ENCODE results near the gene ACER1. TPM values are rescaled to one million over a fixed set of nuclear protein-coding genes. Genes with fewer than 3 reads are reported as not detected.

The ACER1 gene
- polyA plus RNA-seq (2013, experiment 1 of 2), result not detected
- polyA plus RNA-seq (2013, experiment 2 of 2), result not detected

DNA sequence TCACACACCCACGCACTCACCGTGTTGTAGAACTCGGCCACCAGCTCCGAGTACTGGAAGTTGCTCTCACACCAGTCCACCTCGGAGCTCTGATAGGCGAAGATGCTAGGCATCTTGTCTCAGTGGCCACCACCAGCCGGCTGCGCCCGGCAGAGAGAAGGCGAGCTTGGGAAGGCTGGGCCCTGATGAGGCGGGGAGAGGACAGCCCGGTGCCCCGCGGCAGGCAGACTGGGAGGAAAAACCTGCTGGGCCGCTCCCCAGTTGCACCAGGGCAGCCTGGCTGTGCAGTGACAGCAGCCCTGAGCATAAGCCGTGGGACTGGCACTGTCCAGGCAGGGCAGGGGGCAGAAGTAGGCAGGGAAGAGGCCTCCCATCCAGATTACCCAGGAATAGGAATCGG lies at the start of gene ACER1:
Gene ACER1 (minus strand): TSS at position 174 of the 400 bp plus-strand sequence. CDS start 61 bp downstream, at position 113.
- WGBS, result 86% methylated on average over 17 of the region's 17 CpGs
- no peaks in the 10 kb centered on the region for H3K27me3 ChIP-seq (ENCODE audit: insufficient read depth, low read length)
- no peaks in the 10 kb centered on the region for H3K9me3 ChIP-seq (ENCODE audit: insufficient read depth, low read depth, low read length)
- no peaks in the 10 kb centered on the region for H3K36me3 ChIP-seq (ENCODE audit: insufficient read depth, low read length)
- H3K9ac ChIP-seq (ENCODE audit: low read depth, low read length), result no peak within 1 kb of the TSS
- no peak within 1 kb of the TSS for H3K27ac ChIP-seq (ENCODE audit: low read depth, low read length)
- no peaks in the 10 kb centered on the region for H3K4me1 ChIP-seq (ENCODE audit: insufficient read depth, low read length)
- H3K4me3 ChIP-seq (ENCODE audit: low read length), result no peak within 1 kb of the TSS

GRCh38 chr19:6383188-6383587 lies 49.8 kb upstream of the ACER1 start:
- Histone ChIP-seq H3K27ac (ENCODE audit: low read depth, low read length) (no peak overlapping the region), H3K9ac (ENCODE audit: low read depth, low read length) (no peak overlapping the region), H3K4me3 (ENCODE audit: low read length) (no peak overlapping the region), H3K27me3 (ENCODE audit: insufficient read depth, low read length) (no peaks in the 10 kb centered on the region), H3K36me3 (ENCODE audit: insufficient read depth, low read length) (peaks cover 86% of the 10 kb centered on the region), H3K9me3 (ENCODE audit: insufficient read depth, low read depth, low read length) (peaks cover 8% of the 10 kb centered on the region), H3K4me1 (ENCODE audit: insufficient read depth, low read length) (no peaks in the 10 kb centered on the region; the same call in 1 of the 2 replicates)
- WGBS, result 97% methylated on average over 19 of the region's 19 CpGs

DNA sequence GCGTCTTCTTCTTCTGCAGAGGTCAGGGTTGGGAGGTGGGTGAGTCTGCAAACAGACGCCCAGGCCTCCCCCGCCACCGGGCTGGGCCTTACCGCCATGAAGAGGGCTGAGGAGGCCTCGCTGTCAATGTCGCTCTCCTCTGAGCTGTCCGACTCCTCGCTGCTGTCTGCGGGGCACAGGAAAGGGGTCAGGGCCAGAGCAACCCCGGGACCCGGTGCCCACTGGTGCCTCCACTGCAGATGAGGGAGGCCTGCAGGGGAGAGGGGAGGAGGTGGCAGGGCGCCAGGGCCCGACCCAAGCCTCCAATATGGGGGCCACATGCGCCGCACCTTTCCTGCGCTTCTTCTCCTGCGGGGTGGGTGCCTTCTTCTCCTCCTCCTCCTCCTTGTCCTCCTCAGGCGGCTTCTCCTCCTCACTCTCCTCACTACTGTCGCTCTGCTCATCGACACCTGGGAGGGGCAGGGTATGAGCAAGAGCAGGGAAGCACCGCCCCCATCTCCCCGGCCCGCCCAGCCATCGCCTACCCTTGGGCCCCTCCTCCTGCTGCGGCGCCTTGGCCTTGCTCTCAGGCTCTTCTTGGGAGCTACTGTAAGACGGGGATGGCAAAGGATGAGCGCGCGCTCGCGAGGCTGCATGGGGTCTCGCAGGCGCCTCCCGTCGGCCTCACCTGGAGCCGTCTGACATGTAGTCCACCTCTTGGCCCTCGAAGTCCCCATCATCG lies 47.8 kb upstream of the ACER1 start:
- Histone ChIP-seq H3K36me3 (ENCODE audit: insufficient read depth, low read length) (peaks cover 68% of the 10 kb centered on the region), H3K27me3 (ENCODE audit: insufficient read depth, low read length) (no peaks in the 10 kb centered on the region), H3K27ac (ENCODE audit: low read depth, low read length) (no peak overlapping the region), H3K9me3 (ENCODE audit: insufficient read depth, low read depth, low read length) (peaks cover 8% of the 10 kb centered on the region), H3K4me3 (ENCODE audit: low read length) (no peak overlapping the region), H3K4me1 (ENCODE audit: insufficient read depth, low read length) (no peaks in the 10 kb centered on the region; the same call in 1 of the 2 replicates), H3K9ac (ENCODE audit: low read depth, low read length) (no peak overlapping the region)
- 97% methylated on average over 40 of the region's 40 CpGs for WGBS

GRCh38 chr19:6379744-6380143 lies 46.3 kb upstream of the ACER1 start:
- Histone ChIP-seq H3K27ac (ENCODE audit: low read depth, low read length) (no peak overlapping the region), H3K9ac (ENCODE audit: low read depth, low read length) (no peak overlapping the region), H3K4me1 (ENCODE audit: insufficient read depth, low read length) (no peaks in the 10 kb centered on the region; the same call in 1 of the 2 replicates), H3K4me3 (ENCODE audit: low read length) (no peak overlapping the region), H3K36me3 (ENCODE audit: insufficient read depth, low read length) (peaks cover 63% of the 10 kb centered on the region), H3K27me3 (ENCODE audit: insufficient read depth, low read length) (no peaks in the 10 kb centered on the region), H3K9me3 (ENCODE audit: insufficient read depth, low read depth, low read length) (peaks cover 8% of the 10 kb centered on the region)
- WGBS, result 97% methylated on average over 3 of the region's 3 CpGs

- H3K9me3 ChIP-seq (ENCODE audit: insufficient read depth, low read depth, low read length), result peaks cover 8% of the 10 kb centered on the region
- H3K4me1 ChIP-seq (ENCODE audit: insufficient read depth, low read length), result peaks cover 7% of the 10 kb centered on the region
- H3K9ac ChIP-seq (ENCODE audit: low read depth, low read length), result no peak overlapping the region
- H3K27me3 ChIP-seq (ENCODE audit: insufficient read depth, low read length), result no peaks in the 10 kb centered on the region
- no peak overlapping the region for H3K4me3 ChIP-seq (ENCODE audit: low read length)
- 95% methylated on average over 9 of the region's 9 CpGs for WGBS
- peaks cover 55% of the 10 kb centered on the region for H3K36me3 ChIP-seq (ENCODE audit: insufficient read depth, low read length)
- no peak overlapping the region; the same call in 1 of the 2 replicates for H3K27ac ChIP-seq (ENCODE audit: low read depth, low read length)
These were observed 45.1 kb upstream of the ACER1 start for GRCh38 chr19:6378486-6378885.

- Histone ChIP-seq H3K27ac (ENCODE audit: low read depth, low read length) (peak overlapping the region; percentile 16; the same call in 1 of the 2 replicates), H3K36me3 (ENCODE audit: insufficient read depth, low read length) (peaks cover 50% of the 10 kb centered on the region), H3K9ac (ENCODE audit: low read depth, low read length) (no peak overlapping the region), H3K4me1 (ENCODE audit: insufficient read depth, low read length) (peaks cover 7% of the 10 kb centered on the region), H3K9me3 (ENCODE audit: insufficient read depth, low read depth, low read length) (peaks cover 8% of the 10 kb centered on the region), H3K27me3 (ENCODE audit: insufficient read depth, low read length) (no peaks in the 10 kb centered on the region), H3K4me3 (ENCODE audit: low read length) (no peak overlapping the region)
- 86% methylated on average over 6 of the region's 6 CpGs for WGBS
These were observed 44.6 kb upstream of the ACER1 start for GRCh38 chr19:6378041-6378440.

GRCh38 chr19:6376512-6377190 lies 43.2 kb upstream of the ACER1 start:
- 92% methylated on average over 18 of the region's 19 CpGs for WGBS
- H3K27ac ChIP-seq (ENCODE audit: low read depth, low read length), result no peak overlapping the region
- H3K9ac ChIP-seq (ENCODE audit: low read depth, low read length), result no peak overlapping the region
- peaks cover 7% of the 10 kb centered on the region for H3K4me1 ChIP-seq (ENCODE audit: insufficient read depth, low read length)
- peaks cover 8% of the 10 kb centered on the region for H3K9me3 ChIP-seq (ENCODE audit: insufficient read depth, low read depth, low read length)
- H3K36me3 ChIP-seq (ENCODE audit: insufficient read depth, low read length), result peaks cover 38% of the 10 kb centered on the region
- no peak overlapping the region for H3K4me3 ChIP-seq (ENCODE audit: low read length)
- H3K27me3 ChIP-seq (ENCODE audit: insufficient read depth, low read length), result no peaks in the 10 kb centered on the region

- H3K4me3 ChIP-seq (ENCODE audit: low read length), result no peak within 1 kb of the TSS
- peaks cover 7% of the 10 kb centered on the region for H3K4me1 ChIP-seq (ENCODE audit: insufficient read depth, low read length)
- 94% methylated on average over 25 of the region's 25 CpGs for WGBS
- no peak within 1 kb of the TSS for H3K27ac ChIP-seq (ENCODE audit: low read depth, low read length)
- H3K9me3 ChIP-seq (ENCODE audit: insufficient read depth, low read depth, low read length), result peaks cover 8% of the 10 kb centered on the region
- no peak within 1 kb of the TSS for H3K9ac ChIP-seq (ENCODE audit: low read depth, low read length)
- peaks cover 27% of the 10 kb centered on the region for H3K36me3 ChIP-seq (ENCODE audit: insufficient read depth, low read length)
- no peaks in the 10 kb centered on the region for H3K27me3 ChIP-seq (ENCODE audit: insufficient read depth, low read length)
These were observed 42.1 kb upstream of the ACER1 start, which contains the start of gene PSPN for GRCh38 chr19:6375411-6376010. TSS of gene PSPN (minus strand) at chr19:6375933. CDS start at chr19:6375849, 84 bp downstream.

DNA sequence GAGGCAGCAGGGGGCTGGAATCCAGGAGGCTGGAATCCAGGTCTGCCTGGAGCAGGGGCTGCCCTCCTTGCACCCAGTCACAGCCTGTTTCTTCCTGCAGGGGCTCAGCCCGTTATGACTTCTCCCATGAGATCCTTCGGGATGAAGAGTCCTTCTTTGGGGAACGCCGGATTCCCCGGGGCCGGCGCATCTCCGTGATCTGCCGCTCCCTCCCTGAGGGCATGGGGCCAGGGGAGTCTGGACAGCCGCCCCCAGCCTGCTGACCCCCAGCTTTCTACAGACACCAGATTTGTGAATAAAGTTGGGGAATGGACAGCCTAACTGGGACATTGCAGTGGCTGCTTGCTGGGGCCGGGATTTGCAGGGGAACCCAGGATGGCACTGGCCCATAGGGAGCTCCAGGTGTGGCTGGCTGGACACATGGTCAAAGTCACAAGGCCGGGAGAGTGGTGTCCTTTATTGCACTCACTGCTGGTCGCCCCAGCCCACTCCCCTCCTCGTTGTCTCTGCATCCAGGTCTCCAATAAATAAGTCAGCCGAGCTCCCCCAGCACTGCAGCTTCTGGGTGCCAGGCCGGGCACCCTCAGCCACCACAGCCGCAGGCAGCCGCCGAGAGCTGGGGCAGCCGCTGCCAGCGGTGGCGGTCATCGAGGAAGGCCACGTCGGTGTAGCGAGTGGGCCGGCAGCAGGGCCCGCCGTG lies 41.4 kb upstream of the ACER1 start:
- no peak overlapping the region for H3K27ac ChIP-seq (ENCODE audit: low read depth, low read length)

GRCh38 chr19:6374161-6374709 lies 40.8 kb upstream of the ACER1 start:
- Histone ChIP-seq H3K36me3 (ENCODE audit: insufficient read depth, low read length) (peaks cover 14% of the 10 kb centered on the region), H3K27me3 (ENCODE audit: insufficient read depth, low read length) (no peaks in the 10 kb centered on the region), H3K4me1 (ENCODE audit: insufficient read depth, low read length) (peaks cover 7% of the 10 kb centered on the region), H3K27ac (ENCODE audit: low read depth, low read length) (peak overlapping the region; percentile 37; the same call in 1 of the 2 replicates), H3K9ac (ENCODE audit: low read depth, low read length) (peak overlapping the region; percentile 56), H3K9me3 (ENCODE audit: insufficient read depth, low read depth, low read length) (no peaks in the 10 kb centered on the region), H3K4me3 (ENCODE audit: low read length) (peak overlapping the region; percentile 47)
- WGBS, result 91% methylated on average over 29 of the region's 29 CpGs

More for the DNA sequence above, 41.4 kb upstream of the ACER1 start:
- H3K9ac ChIP-seq (ENCODE audit: low read depth, low read length), result no peak overlapping the region
- H3K9me3 ChIP-seq (ENCODE audit: insufficient read depth, low read depth, low read length), result peaks cover 2% of the 10 kb centered on the region
- H3K36me3 ChIP-seq (ENCODE audit: insufficient read depth, low read length), result peaks cover 20% of the 10 kb centered on the region
- H3K4me3 ChIP-seq (ENCODE audit: low read length), result no peak overlapping the region
- peaks cover 7% of the 10 kb centered on the region for H3K4me1 ChIP-seq (ENCODE audit: insufficient read depth, low read length)
- H3K27me3 ChIP-seq (ENCODE audit: insufficient read depth, low read length), result no peaks in the 10 kb centered on the region
- 95% methylated on average over 29 of the region's 29 CpGs for WGBS
